DND-41 (cell line): ENCODE data around the gene CYB5R3.
"Not testable (repeated sequence)": the region's sequence is repeated elsewhere in the genome, so short reads cannot be mapped to it uniquely, and the experiment has no call there.

ENCODE experiments used
- ATAC-seq: fragments of 200-7000 bp; cut with Tn5 transposase; 3 replicates; pipeline ENCODE4 v1.9.1; 2021; ENCODE audit warnings: low read depth; ENCODE audit not compliant: insufficient read depth
- DNase-seq: peaks from one replicate; pipeline ENCODE4 v3.0.0-alpha.2; 2020
- H2AFZ ChIP-seq: 2 replicates; pipeline ENCODE4 v1.6.0; 2012; ENCODE audit warnings: low read depth, low read length
- H3K27ac ChIP-seq: 2 replicates; pipeline ENCODE4 v1.5.1; 2012; ENCODE audit warnings: low read length, inconsistent platforms
- H3K27me3 ChIP-seq: fragments of 200-600 bp; sonication (generic); 2 replicates; pipeline ENCODE4 v1.6.0; 2012; ENCODE audit warnings: low read length, mild to moderate bottlenecking, inconsistent platforms; ENCODE audit not compliant: insufficient read depth, poor library complexity
- H3K36me3 ChIP-seq: 2 replicates; pipeline ENCODE4 v1.5.1; 2012; ENCODE audit warnings: low read length, inconsistent platforms; ENCODE audit not compliant: insufficient read depth
- H3K4me1 ChIP-seq: 2 replicates; pipeline ENCODE4 v1.5.1; 2012; ENCODE audit warnings: mild to moderate bottlenecking, low read length; ENCODE audit not compliant: insufficient read depth
- H3K4me2 ChIP-seq: 2 replicates; pipeline ENCODE4 v1.6.0; 2012; ENCODE audit warnings: mild to moderate bottlenecking, moderate library complexity, low read length, inconsistent platforms; ENCODE audit not compliant: insufficient read depth
- H3K4me3 ChIP-seq, 2 experiments: fragments of 200-600 bp in 1 of 2; shearing (Covaris generic) in 1 of 2; 2 replicates each; pipeline ENCODE4 v1.5.1; 2012 to 2016; ENCODE audit warnings: inconsistent platforms in 2 of 2, low read length in 2 of 2, mild to moderate bottlenecking in 2 of 2, low read depth in 1 of 2, moderate library complexity in 1 of 2
- H3K79me2 ChIP-seq: 2 replicates; pipeline ENCODE4 v1.6.0; 2012; ENCODE audit warnings: low read length, inconsistent platforms; ENCODE audit not compliant: insufficient read depth
- H3K9ac ChIP-seq: 2 replicates; pipeline ENCODE4 v1.6.0; 2012; ENCODE audit warnings: low read depth, mild to moderate bottlenecking, inconsistent platforms, low read length, moderate library complexity
- H3K9me3 ChIP-seq: 2 replicates; pipeline ENCODE4 v1.5.1; 2012; ENCODE audit warnings: low read length, moderate library complexity, mild to moderate bottlenecking, inconsistent platforms; ENCODE audit not compliant: insufficient read depth, severe bottlenecking
- H4K20me1 ChIP-seq: 2 replicates; pipeline ENCODE4 v1.6.0; 2012; ENCODE audit warnings: low read length; ENCODE audit not compliant: insufficient read depth
- CTCF ChIP-seq: IDR thresholded peaks from 2 replicates; pipeline ENCODE4 v1.5.1; 2012; ENCODE audit warnings: borderline replicate concordance, low read length, moderate library complexity, mild to moderate bottlenecking; ENCODE audit not compliant: poor library complexity, severe bottlenecking; ENCODE audit errors: extremely low read depth
- EZH2 ChIP-seq: IDR thresholded peaks from 3 replicates; pipeline ENCODE4 v1.6.1; 2012; ENCODE audit warnings: borderline replicate concordance, low read depth, mild to moderate bottlenecking, moderate library complexity, low read length, inconsistent platforms; ENCODE audit not compliant: severe bottlenecking

CYB5R3 gene

GRCh38 chr22:42608823-42609361 is 40.3 kb downstream of the CYB5R3 start:
- peaks cover 100% of the 10 kb centered on the region for H3K79me2 ChIP-seq
- peaks cover 76% of the 10 kb centered on the region for H4K20me1 ChIP-seq
- DNase-seq: no peak
- peaks cover 27% of the 10 kb centered on the region for H3K4me1 ChIP-seq
- peaks cover 71% of the 10 kb centered on the region for H3K36me3 ChIP-seq
- no peaks in the 10 kb centered on the region for H3K9me3 ChIP-seq
- H3K4me3 ChIP-seq: no peak overlapping the region
- H3K27ac ChIP-seq: no peak overlapping the region
- no peaks in the 10 kb centered on the region for H3K27me3 ChIP-seq
- H3K9ac ChIP-seq: no peak overlapping the region
- TF ChIP-seq EZH2: no peak
- TF ChIP-seq CTCF: no peak
- H2AFZ ChIP-seq: no peak overlapping the region
- no peak overlapping the region for H3K4me2 ChIP-seq
- no peak for ATAC-seq

- no peak overlapping the region for H3K9ac ChIP-seq
Measured at GRCh38 chr22:42608136-42608822, 40.9 kb downstream of the CYB5R3 start.

GRCh38 chr22:42607641-42608040 is 41.6 kb downstream of the CYB5R3 start:
- peaks cover 100% of the 10 kb centered on the region for H3K79me2 ChIP-seq
- H3K4me3 ChIP-seq, ATAC-seq, H3K9ac ChIP-seq, H3K27ac ChIP-seq, H3K9me3 ChIP-seq, H2AFZ ChIP-seq, H3K4me2 ChIP-seq, H3K27me3 ChIP-seq, DNase-seq: not testable (repeated sequence)
- H3K36me3 ChIP-seq: peaks cover 76% of the 10 kb centered on the region
- peaks cover 78% of the 10 kb centered on the region for H4K20me1 ChIP-seq
- H3K4me1 ChIP-seq: peaks cover 16% of the 10 kb centered on the region

More at GRCh38 chr22:42608136-42608822, 40.9 kb downstream of the CYB5R3 start:
- H3K4me1 ChIP-seq: peaks cover 22% of the 10 kb centered on the region
- no peak overlapping the region for H2AFZ ChIP-seq
- TF ChIP-seq CTCF: no peak
- no peak for TF ChIP-seq EZH2
- DNase-seq (no peak), ATAC-seq (no peak)
- no peak overlapping the region for H3K4me3 ChIP-seq
- no peak overlapping the region for H3K27ac ChIP-seq
- H3K9me3 ChIP-seq: no peaks in the 10 kb centered on the region
- H3K36me3 ChIP-seq: peaks cover 76% of the 10 kb centered on the region
- no peak overlapping the region for H3K4me2 ChIP-seq
- no peaks in the 10 kb centered on the region for H3K27me3 ChIP-seq
- peaks cover 100% of the 10 kb centered on the region for H3K79me2 ChIP-seq
- peaks cover 78% of the 10 kb centered on the region for H4K20me1 ChIP-seq

- no peaks in the 10 kb centered on the region for H3K9me3 ChIP-seq
- no peak overlapping the region for H3K4me3 ChIP-seq
- H3K27ac ChIP-seq: no peak overlapping the region
- peaks cover 81% of the 10 kb centered on the region for H3K36me3 ChIP-seq
- DNase-seq (no peak), ATAC-seq (no peak)
- H2AFZ ChIP-seq: no peak overlapping the region
- no peaks in the 10 kb centered on the region for H3K27me3 ChIP-seq
- no peak overlapping the region for H3K9ac ChIP-seq
- H4K20me1 ChIP-seq: peaks cover 70% of the 10 kb centered on the region
- H3K4me1 ChIP-seq: no peaks in the 10 kb centered on the region
- TF ChIP-seq CTCF: no peak
- no peak for TF ChIP-seq EZH2
- H3K4me2 ChIP-seq: no peak overlapping the region
- peaks cover 91% of the 10 kb centered on the region for H3K79me2 ChIP-seq
Measured at GRCh38 chr22:42604403-42604802, 44.8 kb downstream of the CYB5R3 start.
